ENCODE data around the gene TTLL7. TPM values are rescaled to one million over a fixed set of nuclear protein-coding genes. Genes with fewer than 3 reads are reported as not detected.

The TTLL7 gene
- total RNA-seq, 1 donor from 2014 or later = 15.0 TPM

DNA sequence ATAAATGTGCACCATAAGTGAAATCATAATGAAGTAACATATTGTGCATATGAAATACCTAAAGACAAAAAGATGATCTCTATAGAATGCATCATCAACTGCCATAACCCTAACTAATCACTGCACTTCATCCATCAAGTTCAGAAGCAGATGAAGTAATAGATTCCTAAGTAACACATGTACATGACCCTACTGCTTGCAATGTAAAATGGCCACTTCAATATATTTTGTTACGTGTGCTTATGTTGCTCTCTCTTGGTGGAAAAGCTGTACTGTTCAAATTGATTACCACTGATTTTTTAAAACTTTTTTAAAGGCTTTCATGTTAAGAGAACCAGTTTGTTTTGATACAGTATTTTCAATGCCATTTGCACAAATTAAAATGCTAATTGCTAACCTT lies 141.8 kb downstream of the TTLL7 start:
- no peak overlapping the region for H3K4me3 ChIP-seq
- peaks cover 6% of the 10 kb centered on the region for H3K4me1 ChIP-seq
- H3K36me3 ChIP-seq = no peaks in the 10 kb centered on the region
- intact Hi-C loops (cut with DNase I) = no loop called here
- no peaks in the 10 kb centered on the region for H3K9me3 ChIP-seq
- no peak overlapping the region for H3K27ac ChIP-seq
- no peaks in the 10 kb centered on the region for H3K27me3 ChIP-seq
- TF ChIP-seq POLR2A (IDR thresholded peaks at IDR 0.05) (no peak), POLR2AphosphoS5 (IDR thresholded peaks at IDR 0.05; ENCODE audit: insufficient read depth in 1 of 2, low read depth in 1 of 2) (no peak)
- TF ChIP-seq, protein P1, sequence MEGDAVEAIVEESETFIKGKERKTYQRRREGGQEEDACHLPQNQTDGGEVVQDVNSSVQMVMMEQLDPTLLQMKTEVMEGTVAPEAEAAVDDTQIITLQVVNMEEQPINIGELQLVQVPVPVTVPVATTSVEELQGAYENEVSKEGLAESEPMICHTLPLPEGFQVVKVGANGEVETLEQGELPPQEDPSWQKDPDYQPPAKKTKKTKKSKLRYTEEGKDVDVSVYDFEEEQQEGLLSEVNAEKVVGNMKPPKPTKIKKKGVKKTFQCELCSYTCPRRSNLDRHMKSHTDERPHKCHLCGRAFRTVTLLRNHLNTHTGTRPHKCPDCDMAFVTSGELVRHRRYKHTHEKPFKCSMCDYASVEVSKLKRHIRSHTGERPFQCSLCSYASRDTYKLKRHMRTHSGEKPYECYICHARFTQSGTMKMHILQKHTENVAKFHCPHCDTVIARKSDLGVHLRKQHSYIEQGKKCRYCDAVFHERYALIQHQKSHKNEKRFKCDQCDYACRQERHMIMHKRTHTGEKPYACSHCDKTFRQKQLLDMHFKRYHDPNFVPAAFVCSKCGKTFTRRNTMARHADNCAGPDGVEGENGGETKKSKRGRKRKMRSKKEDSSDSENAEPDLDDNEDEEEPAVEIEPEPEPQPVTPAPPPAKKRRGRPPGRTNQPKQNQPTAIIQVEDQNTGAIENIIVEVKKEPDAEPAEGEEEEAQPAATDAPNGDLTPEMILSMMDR (IDR thresholded peaks at IDR 0.05) = peak in 1 of 3 experiments; percentile 24
- no peak for DNase-seq (ENCODE audit: extremely low spot score in 2 of 2)

DNA sequence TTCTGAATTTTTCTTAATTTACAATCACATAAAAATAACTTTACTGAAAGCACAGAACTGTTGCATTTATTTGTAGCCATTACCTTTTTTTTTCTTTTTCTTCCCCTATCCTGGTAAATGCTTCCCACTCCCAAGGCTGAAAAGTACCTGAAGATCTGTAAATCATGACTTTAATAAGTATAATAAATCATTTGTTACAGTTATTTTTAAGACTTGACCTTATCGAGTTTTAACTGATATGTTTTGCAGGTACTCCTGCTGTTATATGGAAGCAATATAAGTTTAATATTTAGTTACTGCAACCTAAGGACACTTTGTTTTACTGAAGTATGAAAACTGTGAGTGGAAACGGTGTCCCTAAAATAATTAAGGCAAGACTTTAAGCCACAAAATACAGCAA lies 142.6 kb downstream of the TTLL7 start:
- no peak overlapping the region for H3K27ac ChIP-seq
- H3K4me1 ChIP-seq = peaks cover 6% of the 10 kb centered on the region
- no peak overlapping the region for H3K4me3 ChIP-seq
- H3K36me3 ChIP-seq = no peaks in the 10 kb centered on the region
- H3K27me3 ChIP-seq = no peaks in the 10 kb centered on the region
- no peak for DNase-seq (ENCODE audit: extremely low spot score in 2 of 2)
- TF ChIP-seq POLR2AphosphoS5 (IDR thresholded peaks at IDR 0.05; ENCODE audit: insufficient read depth in 1 of 2, low read depth in 1 of 2) (no peak), POLR2A (IDR thresholded peaks at IDR 0.05) (no peak)
- TF ChIP-seq, protein P1 (IDR thresholded peaks at IDR 0.05) = no peak
- intact Hi-C loops (cut with DNase I) = no loop called here
- H3K9me3 ChIP-seq = no peaks in the 10 kb centered on the region

DNA sequence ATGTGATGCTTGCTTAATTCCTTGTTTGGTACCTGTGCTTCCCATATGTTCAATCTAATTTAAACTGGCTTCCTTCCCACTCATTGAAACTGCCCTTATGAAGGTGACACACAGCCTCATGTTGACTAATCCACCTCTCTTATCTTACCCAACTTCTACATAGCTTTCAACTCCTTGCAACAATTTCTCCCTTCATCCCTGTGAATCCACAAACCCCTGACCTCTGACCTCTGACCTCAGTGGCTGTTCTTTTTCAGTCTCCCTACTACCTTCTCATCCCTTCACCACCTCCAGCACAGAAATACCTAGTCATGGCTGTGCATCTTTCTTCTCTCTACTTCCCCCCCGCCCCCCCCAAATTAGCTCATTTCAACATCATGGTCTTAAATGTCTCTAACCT lies 144.5 kb downstream of the TTLL7 start:
- H3K27ac ChIP-seq = no peak overlapping the region
- no peak for TF ChIP-seq POLR2A (IDR thresholded peaks at IDR 0.05)
- TF ChIP-seq POLR2AphosphoS5 (IDR thresholded peaks at IDR 0.05; ENCODE audit: insufficient read depth in 1 of 2, low read depth in 1 of 2) = no peak
- TF ChIP-seq, protein P1 (IDR thresholded peaks at IDR 0.05) = no peak
- H3K36me3 ChIP-seq = no peaks in the 10 kb centered on the region
- H3K4me3 ChIP-seq = no peak overlapping the region
- no peaks in the 10 kb centered on the region for H3K9me3 ChIP-seq
- DNase-seq (ENCODE audit: extremely low spot score in 2 of 2) = no peak
- H3K4me1 ChIP-seq = no peaks in the 10 kb centered on the region
- intact Hi-C loops (cut with DNase I) = no loop called here
- no peaks in the 10 kb centered on the region for H3K27me3 ChIP-seq

DNA sequence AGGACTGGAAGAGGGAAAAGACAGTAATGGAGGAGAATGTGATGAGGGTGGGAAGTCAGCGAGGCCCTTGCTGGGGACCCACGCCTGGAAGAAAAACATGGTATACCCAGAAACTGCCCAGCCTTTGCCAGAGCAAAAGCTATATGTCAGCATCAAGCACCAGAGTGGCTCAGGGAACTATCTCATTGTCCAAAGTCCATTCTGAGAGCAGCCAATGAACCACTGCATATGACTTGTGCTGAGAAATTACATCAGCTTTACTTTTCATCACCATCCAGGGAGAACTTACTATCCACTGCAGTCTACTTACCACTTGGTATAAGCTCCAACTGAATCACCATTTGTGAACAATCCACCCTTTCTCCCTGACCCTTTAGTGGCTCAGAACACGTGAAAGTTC lies 148.1 kb downstream of the TTLL7 start:
- no peaks in the 10 kb centered on the region for H3K9me3 ChIP-seq
- intact Hi-C loops (cut with DNase I) = no loop called here
- TF ChIP-seq, protein P1 (IDR thresholded peaks at IDR 0.05) = no peak
- TF ChIP-seq POLR2AphosphoS5 (IDR thresholded peaks at IDR 0.05; ENCODE audit: insufficient read depth in 1 of 2, low read depth in 1 of 2) (no peak), POLR2A (IDR thresholded peaks at IDR 0.05) (no peak)
- no peaks in the 10 kb centered on the region for H3K27me3 ChIP-seq
- DNase-seq (ENCODE audit: extremely low spot score in 2 of 2) = no peak
- no peaks in the 10 kb centered on the region for H3K4me1 ChIP-seq
- no peak overlapping the region for H3K4me3 ChIP-seq
- no peaks in the 10 kb centered on the region for H3K36me3 ChIP-seq
- H3K27ac ChIP-seq = no peak overlapping the region

DNA sequence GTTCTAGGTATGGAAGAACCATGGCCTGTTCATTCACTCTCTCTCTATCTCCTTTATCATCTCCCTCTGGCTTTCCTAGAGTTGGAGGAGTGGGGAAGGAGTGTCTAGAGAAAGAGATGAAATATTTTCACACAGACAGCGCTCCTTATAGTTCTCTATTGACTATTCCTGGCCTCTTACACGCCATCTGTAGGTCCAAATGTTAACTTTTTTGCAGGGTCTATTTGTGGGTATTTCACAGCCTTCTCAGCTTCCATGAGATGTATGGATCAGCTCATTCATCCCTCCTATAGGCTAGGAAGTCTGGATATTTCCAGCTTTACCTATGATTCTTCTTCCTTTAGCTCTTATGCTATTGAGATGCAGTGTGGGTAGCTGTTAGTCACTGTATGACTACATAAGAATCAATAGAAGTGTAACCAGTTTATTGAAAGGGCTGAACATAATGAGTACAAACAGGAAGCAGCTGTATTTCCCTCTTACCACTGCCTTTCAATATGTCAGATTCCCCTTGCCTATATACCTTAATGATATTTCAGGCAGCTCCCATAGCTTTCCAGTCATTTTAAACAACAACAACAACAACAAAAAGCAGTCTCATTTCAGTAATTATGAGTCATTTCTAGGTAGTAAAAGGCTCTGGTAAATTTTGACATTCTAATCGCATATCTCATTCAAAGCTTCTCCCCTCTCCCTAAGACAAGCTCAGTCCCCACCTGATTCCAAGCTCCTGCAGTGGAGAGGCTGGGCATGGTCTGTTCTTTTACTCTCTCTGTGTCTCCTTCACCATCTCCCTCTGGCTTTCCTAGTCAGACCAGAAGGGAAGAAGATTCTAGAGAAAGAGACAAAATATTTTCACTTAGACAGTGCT lies 149.5 kb downstream of the TTLL7 start:
- intact Hi-C loops (cut with DNase I) = no loop called here
- Histone ChIP-seq H3K4me3 (no peak overlapping the region), H3K9me3 (no peaks in the 10 kb centered on the region), H3K27ac (no peak overlapping the region), H3K36me3 (no peaks in the 10 kb centered on the region), H3K4me1 (no peaks in the 10 kb centered on the region), H3K27me3 (no peaks in the 10 kb centered on the region)
- TF ChIP-seq POLR2A (IDR thresholded peaks at IDR 0.05) = no peak
- TF ChIP-seq, protein P1 (IDR thresholded peaks at IDR 0.05) = no peak
- no peak for TF ChIP-seq POLR2AphosphoS5 (IDR thresholded peaks at IDR 0.05; ENCODE audit: insufficient read depth in 1 of 2, low read depth in 1 of 2)
- no peak for DNase-seq (ENCODE audit: extremely low spot score in 2 of 2)

Measured in vagina (tissue), 2 donors.